Fibroblast of lung (primary cell): ENCODE data around the gene NFATC2.

ENCODE experiments used
- EZH2 ChIP-seq: IDR thresholded peaks from 2 replicates; pipeline ENCODE4 v1.5.1; 2012; ENCODE audit warnings: low read length, control low read depth, mild to moderate bottlenecking; ENCODE audit errors: missing control alignments
- TF ChIP-seq, protein P1 (sequence below), 2 donors: IDR thresholded peaks in 1 of 2; conservative IDR thresholded peaks in 1 of 2; 1 replicate in 1 of 2; 2 replicates in 1 of 2; pipeline ENCODE4 v1.5.1; 2011 to 2012; ENCODE audit warnings: low read length in 2 of 2, control low read depth in 1 of 2, inconsistent platforms in 1 of 2, low read depth in 1 of 2, mild to moderate bottlenecking in 1 of 2

DNA sequence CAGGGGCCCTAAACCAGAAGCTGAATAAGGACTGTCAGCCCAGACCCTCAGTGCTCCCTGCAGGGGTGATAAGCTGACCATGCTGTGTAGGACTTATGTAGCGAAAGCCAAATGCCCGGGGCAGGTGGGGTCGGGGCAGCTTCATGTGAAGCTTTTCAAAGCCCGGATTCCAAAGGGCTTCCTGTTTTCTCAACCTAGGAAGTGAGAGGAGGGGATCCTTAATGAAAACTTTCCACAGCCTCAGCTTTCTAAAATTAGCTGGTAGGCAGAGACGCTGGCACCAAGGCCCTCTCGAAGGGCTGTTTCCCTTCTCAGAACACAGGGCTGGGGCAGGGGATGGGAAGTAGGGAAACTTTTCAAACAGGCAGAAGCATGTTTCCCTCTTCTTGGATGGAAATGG lies 148.9 kb downstream of the NFATC2 start:
- TF ChIP-seq, protein P1, sequence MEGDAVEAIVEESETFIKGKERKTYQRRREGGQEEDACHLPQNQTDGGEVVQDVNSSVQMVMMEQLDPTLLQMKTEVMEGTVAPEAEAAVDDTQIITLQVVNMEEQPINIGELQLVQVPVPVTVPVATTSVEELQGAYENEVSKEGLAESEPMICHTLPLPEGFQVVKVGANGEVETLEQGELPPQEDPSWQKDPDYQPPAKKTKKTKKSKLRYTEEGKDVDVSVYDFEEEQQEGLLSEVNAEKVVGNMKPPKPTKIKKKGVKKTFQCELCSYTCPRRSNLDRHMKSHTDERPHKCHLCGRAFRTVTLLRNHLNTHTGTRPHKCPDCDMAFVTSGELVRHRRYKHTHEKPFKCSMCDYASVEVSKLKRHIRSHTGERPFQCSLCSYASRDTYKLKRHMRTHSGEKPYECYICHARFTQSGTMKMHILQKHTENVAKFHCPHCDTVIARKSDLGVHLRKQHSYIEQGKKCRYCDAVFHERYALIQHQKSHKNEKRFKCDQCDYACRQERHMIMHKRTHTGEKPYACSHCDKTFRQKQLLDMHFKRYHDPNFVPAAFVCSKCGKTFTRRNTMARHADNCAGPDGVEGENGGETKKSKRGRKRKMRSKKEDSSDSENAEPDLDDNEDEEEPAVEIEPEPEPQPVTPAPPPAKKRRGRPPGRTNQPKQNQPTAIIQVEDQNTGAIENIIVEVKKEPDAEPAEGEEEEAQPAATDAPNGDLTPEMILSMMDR (conservative IDR thresholded peaks at IDR 0.05 in 1 of 2, IDR thresholded peaks at IDR 0.05 in 1 of 2; ENCODE audit: low read depth in 1 of 2, low read length in 2 of 2) = no peak
- TF ChIP-seq EZH2 = no peak
